Chondrocyte (in vitro differentiated cells): Measurements from ENCODE around the gene ANKMY1. TPM values are rescaled to one million over a fixed set of nuclear protein-coding genes. Genes with fewer than 3 reads are reported as not detected.

Experiments
- DNase-seq: peaks from one replicate; pipeline ENCODE4 v3.0.0; 2021; ENCODE audit warnings: mixed read lengths, low spot score
- H3K27ac Mint-ChIP-seq: one replicate; pipeline ENCODE4 v1.8.0; 2021; ENCODE audit warnings: mild to moderate bottlenecking, moderate library complexity, mixed read lengths; ENCODE audit not compliant: unreplicated experiment
- H3K27me3 Mint-ChIP-seq: 2 replicates; pipeline ENCODE4 v1.8.0; 2021; ENCODE audit warnings: low read depth, mixed read lengths
- H3K36me3 Mint-ChIP-seq: 2 replicates; pipeline ENCODE4 v1.8.0; 2021; ENCODE audit warnings: low read depth, mixed read lengths
- H3K4me1 Mint-ChIP-seq: 2 replicates; pipeline ENCODE4 v1.8.0; 2021; ENCODE audit warnings: low read depth, mild to moderate bottlenecking, mixed read lengths
- H3K4me3 Mint-ChIP-seq: one replicate; pipeline ENCODE4 v1.8.0; 2021; ENCODE audit warnings: mild to moderate bottlenecking, moderate library complexity, mixed read lengths; ENCODE audit not compliant: unreplicated experiment
- H3K9me3 Mint-ChIP-seq: 2 replicates; pipeline ENCODE4 v1.8.0; 2021; ENCODE audit warnings: low read depth, mixed read lengths
- total RNA-seq: library from RNA; stranded (reverse); gene quantifications from 3 replicates; pipeline ENCODE4 v1.2.1, GENCODE V29; 2021
- TF ChIP-seq, protein P1 (sequence below): fragments of 200-600 bp; sonication (generic); IDR thresholded peaks from 2 replicates; pipeline ENCODE4 v1.5.0; 2021; ENCODE audit warnings: antibody characterized with exemption, mild to moderate bottlenecking, moderate library complexity

ANKMY1 gene
- total RNA-seq, 1 donor from 2014 or later, result 10.8 TPM

DNA sequence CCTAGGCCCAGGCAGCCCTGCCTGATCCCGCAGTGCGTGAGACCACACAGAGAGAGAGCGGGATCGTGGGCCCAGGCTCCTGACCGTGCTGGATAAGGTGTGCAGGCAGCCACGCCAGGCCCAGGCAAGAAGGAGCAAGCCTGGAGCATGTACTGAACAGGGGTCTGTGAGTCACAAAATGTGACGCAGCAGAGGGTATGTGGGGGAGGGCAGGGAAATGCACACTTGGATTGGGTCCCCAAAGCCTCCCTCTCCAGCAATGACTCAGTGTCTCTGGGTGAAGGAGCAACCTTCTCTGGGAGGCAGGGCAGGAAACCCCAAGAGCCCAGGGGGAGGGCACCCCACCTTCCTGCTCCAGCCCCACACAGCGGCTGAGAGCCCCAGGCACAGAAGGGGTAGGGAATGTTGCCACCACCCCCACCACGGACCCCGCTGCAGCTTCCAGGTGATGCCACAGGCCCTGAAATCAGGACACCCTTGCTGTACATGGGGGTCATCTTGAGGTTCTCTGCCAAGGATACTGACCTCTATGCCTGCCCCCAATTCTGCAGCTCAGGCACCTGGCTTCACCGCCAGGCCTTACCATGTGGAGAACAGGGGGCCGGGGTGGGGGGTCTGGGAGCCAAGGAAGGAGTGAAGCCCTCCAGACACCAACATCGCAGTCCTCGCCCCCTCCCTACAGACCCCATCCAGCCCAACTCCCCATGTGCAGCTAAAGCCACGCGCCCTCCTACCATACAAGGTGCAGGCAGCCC, 123.6 kb downstream of the ANKMY1 start:
- Mint-ChIP-seq H3K4me1 (peaks cover 31% of the 10 kb centered on the region), H3K36me3 (no peaks in the 10 kb centered on the region), H3K4me3 (peak overlapping the region; percentile 79), H3K27ac (peak overlapping the region; percentile 88), H3K9me3 (no peaks in the 10 kb centered on the region), H3K27me3 (no peaks in the 10 kb centered on the region)
- TF ChIP-seq, protein P1, sequence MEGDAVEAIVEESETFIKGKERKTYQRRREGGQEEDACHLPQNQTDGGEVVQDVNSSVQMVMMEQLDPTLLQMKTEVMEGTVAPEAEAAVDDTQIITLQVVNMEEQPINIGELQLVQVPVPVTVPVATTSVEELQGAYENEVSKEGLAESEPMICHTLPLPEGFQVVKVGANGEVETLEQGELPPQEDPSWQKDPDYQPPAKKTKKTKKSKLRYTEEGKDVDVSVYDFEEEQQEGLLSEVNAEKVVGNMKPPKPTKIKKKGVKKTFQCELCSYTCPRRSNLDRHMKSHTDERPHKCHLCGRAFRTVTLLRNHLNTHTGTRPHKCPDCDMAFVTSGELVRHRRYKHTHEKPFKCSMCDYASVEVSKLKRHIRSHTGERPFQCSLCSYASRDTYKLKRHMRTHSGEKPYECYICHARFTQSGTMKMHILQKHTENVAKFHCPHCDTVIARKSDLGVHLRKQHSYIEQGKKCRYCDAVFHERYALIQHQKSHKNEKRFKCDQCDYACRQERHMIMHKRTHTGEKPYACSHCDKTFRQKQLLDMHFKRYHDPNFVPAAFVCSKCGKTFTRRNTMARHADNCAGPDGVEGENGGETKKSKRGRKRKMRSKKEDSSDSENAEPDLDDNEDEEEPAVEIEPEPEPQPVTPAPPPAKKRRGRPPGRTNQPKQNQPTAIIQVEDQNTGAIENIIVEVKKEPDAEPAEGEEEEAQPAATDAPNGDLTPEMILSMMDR, result no peak
- DNase-seq, result peak; percentile 93

DNA sequence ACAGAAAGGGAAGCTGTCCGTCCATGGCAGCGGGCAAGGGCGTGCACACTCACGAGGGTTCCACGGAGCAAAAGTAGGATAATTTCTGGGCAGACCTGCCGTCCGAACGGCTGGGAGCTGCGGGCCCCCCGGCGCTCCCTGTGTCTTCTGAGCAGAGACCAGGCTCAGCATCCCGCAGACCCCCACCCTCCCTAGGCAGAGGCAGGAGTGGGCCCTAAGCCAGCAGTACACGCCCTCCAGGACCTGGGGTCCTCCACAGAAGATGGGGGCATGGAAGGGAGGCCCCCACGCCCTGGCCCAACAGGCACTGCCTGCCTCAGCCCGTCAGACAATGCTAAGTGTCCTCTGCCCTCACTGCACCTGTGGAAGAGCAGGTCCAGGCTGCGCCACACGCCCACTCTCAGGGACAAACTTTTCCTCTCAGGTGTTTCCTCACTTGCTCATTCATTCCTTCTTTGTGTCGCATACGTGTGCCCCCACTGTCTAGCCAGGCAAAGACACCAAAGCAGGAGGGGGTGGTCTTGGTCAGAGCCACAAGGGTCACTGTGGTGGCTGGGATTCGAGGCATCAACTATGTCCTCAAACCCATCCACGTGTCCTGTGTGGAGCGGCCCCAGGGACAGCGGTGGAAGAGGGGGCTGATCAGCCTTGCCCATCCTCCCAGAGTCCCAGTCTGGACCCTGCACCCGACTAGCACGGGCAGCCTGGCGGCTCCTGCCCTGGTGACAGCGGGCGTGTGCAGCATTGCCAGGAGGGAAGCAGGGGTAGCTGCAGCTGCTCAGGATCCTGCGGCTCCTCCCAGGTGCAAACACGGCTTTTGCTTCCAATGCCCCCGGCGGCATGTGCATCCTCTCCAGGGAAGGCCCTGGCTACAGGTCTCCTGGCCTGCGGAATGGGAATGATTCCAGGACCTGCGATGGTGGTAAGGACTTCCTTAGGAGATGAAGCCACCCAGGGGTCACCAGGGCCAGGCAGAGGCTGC, 124.7 kb downstream of the ANKMY1 start:
- H3K27me3 Mint-ChIP-seq, result no peaks in the 10 kb centered on the region
- peaks cover 26% of the 10 kb centered on the region for H3K4me1 Mint-ChIP-seq
- peak; percentile 90 for DNase-seq
- H3K9me3 Mint-ChIP-seq, result no peaks in the 10 kb centered on the region
- H3K36me3 Mint-ChIP-seq, result no peaks in the 10 kb centered on the region
- H3K27ac Mint-ChIP-seq, result no peak overlapping the region
- H3K4me3 Mint-ChIP-seq, result peak overlapping the region; percentile 42
- TF ChIP-seq, protein P1, result no peak

DNA sequence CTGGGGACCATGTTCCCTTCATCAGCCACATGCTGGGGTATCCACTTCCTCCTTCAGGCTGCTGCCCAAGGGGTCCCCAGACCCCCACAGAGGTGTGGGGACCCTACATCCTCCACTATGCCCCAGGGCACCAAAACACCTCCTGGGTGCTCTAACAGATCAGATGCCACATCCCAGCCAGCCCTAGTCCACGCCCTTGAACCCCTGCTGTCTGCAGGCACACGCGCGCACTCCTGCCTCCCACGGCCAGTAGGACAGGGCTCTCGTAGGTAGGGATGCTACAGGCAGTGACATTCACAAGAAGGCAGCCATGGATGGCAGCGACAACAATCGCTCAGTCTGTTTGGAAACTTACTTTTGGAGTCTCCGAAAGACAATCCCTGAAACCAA, 125.4 kb downstream of the ANKMY1 start:
- DNase-seq, result no peak
- no peaks in the 10 kb centered on the region for H3K36me3 Mint-ChIP-seq
- H3K4me1 Mint-ChIP-seq, result peaks cover 20% of the 10 kb centered on the region
- no peaks in the 10 kb centered on the region for H3K27me3 Mint-ChIP-seq
- no peak overlapping the region for H3K27ac Mint-ChIP-seq
- no peaks in the 10 kb centered on the region for H3K9me3 Mint-ChIP-seq
- H3K4me3 Mint-ChIP-seq, result no peak overlapping the region
- TF ChIP-seq, protein P1, result no peak

DNA sequence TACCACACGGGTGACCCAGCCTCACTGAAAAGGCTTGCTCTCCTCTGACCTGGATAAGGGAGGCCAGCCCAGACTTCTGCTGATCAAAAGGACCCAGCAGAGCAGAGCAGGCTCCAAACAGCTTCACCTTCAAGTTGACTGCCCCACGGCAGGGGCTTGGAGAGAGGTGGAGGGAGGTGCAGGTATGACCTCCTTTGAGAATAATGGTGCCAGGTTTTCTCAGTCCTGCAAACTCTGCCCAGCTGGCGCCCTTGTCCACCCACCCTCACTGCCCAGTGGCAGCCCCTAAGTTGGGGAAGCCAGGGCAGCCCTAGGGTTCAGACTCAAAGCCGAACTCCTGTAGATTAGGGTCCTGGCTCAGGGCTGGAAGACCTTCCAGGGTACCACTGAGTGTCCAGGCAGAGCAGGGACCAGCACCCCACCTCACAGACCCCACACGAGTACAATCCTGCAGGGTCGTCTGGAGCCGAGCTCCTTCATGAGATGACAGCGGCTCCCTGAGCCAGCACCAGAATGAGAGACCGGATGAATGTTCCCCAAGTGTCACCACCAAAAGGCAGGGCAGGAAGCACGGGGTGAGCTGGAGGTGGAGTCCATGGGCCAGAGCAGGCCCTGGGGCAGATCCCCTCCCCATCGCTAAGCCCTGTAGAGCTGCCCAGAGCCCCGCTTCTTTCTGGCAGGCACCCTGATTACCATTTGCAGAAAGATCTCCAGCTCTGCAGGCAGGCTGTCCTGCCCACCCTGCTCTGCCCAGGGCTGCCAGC, 125.9 kb downstream of the ANKMY1 start:
- no peak for DNase-seq
- Mint-ChIP-seq H3K36me3 (no peaks in the 10 kb centered on the region), H3K27me3 (no peaks in the 10 kb centered on the region), H3K4me1 (peaks cover 14% of the 10 kb centered on the region), H3K4me3 (no peak overlapping the region), H3K9me3 (no peaks in the 10 kb centered on the region), H3K27ac (no peak overlapping the region)
- TF ChIP-seq, protein P1, result no peak

DNA sequence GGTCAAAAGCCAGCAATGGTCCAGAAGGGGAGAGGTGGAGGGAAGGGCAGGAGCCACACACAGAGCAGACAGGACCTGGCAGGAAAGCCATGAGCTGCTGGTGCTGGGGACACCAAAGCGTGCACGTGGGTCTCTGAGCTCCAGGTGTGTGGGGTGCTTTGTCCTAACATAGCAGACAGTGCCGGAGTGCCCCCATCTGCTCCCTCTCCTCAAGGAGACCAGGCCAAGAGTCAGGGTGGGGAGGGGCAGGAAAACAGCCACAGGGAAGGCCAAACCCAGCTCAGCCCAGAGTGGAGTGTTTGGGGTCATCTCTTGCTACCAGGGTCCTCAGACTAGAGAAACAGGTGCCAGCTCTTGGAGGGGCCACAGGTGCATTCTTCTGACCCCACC, 126.5 kb downstream of the ANKMY1 start:
- TF ChIP-seq, protein P1, result no peak
- no peak for DNase-seq
- Mint-ChIP-seq H3K9me3 (no peaks in the 10 kb centered on the region), H3K27ac (no peak overlapping the region), H3K4me1 (peaks cover 12% of the 10 kb centered on the region), H3K4me3 (no peak overlapping the region), H3K36me3 (no peaks in the 10 kb centered on the region), H3K27me3 (no peaks in the 10 kb centered on the region)
